HepG2 (cell line): Measurements from ENCODE around the gene WDR76. TPM values are rescaled to one million over a fixed set of nuclear protein-coding genes. Genes with fewer than 3 reads are reported as not detected.

Experiments used
- CBX2 ChIP-seq, 2 experiments: fragments of 200-600 bp in 1 of 2; sonication (generic); formaldehyde crosslinking in 1 of 2; IDR thresholded peaks; 2 replicates each; pipeline versions ENCODE4 v1.7.0 to v1.8.1; 2018 to 2022; ENCODE audit warnings: low read depth in 2 of 2, low read length in 1 of 2, mild to moderate bottlenecking in 1 of 2, missing genetic modification reagents in 1 of 2
- CC2D1A ChIP-seq: sonication (generic); formaldehyde crosslinking; IDR thresholded peaks from 2 replicates; pipeline ENCODE4 v1.8.1; 2023; ENCODE audit warnings: mild to moderate bottlenecking, missing genetic modification reagents
- DPF2 ChIP-seq: sonication (generic); formaldehyde crosslinking; IDR thresholded peaks from 2 replicates; pipeline ENCODE4 v1.4.0; 2020; ENCODE audit warnings: mild to moderate bottlenecking, low read depth, missing genetic modification reagents, borderline replicate concordance
- FOXJ3 ChIP-seq: sonication (generic); formaldehyde crosslinking; IDR thresholded peaks from 2 replicates; pipeline ENCODE4 v1.4.0; 2020; ENCODE audit warnings: missing genetic modification reagents, mild to moderate bottlenecking, borderline replicate concordance
- HDAC6 ChIP-seq: fragments of 200-600 bp; sonication (generic); IDR thresholded peaks from 2 replicates; pipeline ENCODE4 v1.7.0; 2017; ENCODE audit warnings: mild to moderate bottlenecking, antibody characterized with exemption, low read length, low read depth
- HMG20B ChIP-seq: conservative IDR thresholded peaks from 2 replicates; pipeline ENCODE4 v1.6.1; 2016; ENCODE audit warnings: missing genetic modification reagents, missing compliant biosample characterization
- KLF11 ChIP-seq: IDR thresholded peaks from 2 replicates; pipeline ENCODE4 v1.6.1; 2016; ENCODE audit warnings: missing compliant biosample characterization
- KLF16 ChIP-seq, 2 experiments: sonication (generic) in 1 of 2; formaldehyde crosslinking in 1 of 2; IDR thresholded peaks; 2 replicates each; pipeline versions ENCODE4 v1.6.1 to v1.8.0; 2016 to 2023; ENCODE audit warnings: missing genetic modification reagents in 2 of 2, missing compliant biosample characterization in 1 of 2
- MIXL1 ChIP-seq: IDR thresholded peaks from 2 replicates; pipeline ENCODE4 v1.6.1; 2016
- PPARG ChIP-seq: conservative IDR thresholded peaks from 2 replicates; pipeline ENCODE4 v1.6.1; 2016; ENCODE audit warnings: missing biosample characterization, missing genetic modification reagents
- SNAPC2 ChIP-seq: sonication (generic); formaldehyde crosslinking; IDR thresholded peaks from 2 replicates; pipeline ENCODE4 v1.8.1; 2022; ENCODE audit warnings: mild to moderate bottlenecking, missing genetic modification reagents
- ZBTB42 ChIP-seq: sonication (generic); formaldehyde crosslinking; IDR thresholded peaks from 2 replicates; pipeline ENCODE4 v1.5.0; 2020; ENCODE audit warnings: mild to moderate bottlenecking, missing genetic modification reagents
- ZNF44 ChIP-seq: sonication (generic); formaldehyde crosslinking; IDR thresholded peaks from 2 replicates; pipeline ENCODE4 v1.5.1; 2020; ENCODE audit warnings: mild to moderate bottlenecking, missing genetic modification reagents
- ZNF572 ChIP-seq: sonication (generic); formaldehyde crosslinking; IDR thresholded peaks from 2 replicates; pipeline ENCODE4 v1.5.1; 2020; ENCODE audit warnings: mild to moderate bottlenecking, missing genetic modification reagents
- ZNF766 ChIP-seq: sonication (generic); formaldehyde crosslinking; IDR thresholded peaks from 2 replicates; pipeline ENCODE4 v1.5.0; 2020; ENCODE audit warnings: missing genetic modification reagents, borderline replicate concordance
- polyA plus RNA-seq, 8 experiments: library from polyadenylated mRNA; depleted of rRNA in 3 of 8; stranded (reverse) in 7 of 8; unstranded in 1 of 8; fragments of >200 nt; fragmentation: Illumina TruSeq in 4 of 8; extraction: Trizol in 4 of 8; gene quantifications; 2 replicates each; pipeline versions ENCODE4 v1.2.1 to v1.2.3, GENCODE V29; 2011 to 2016; ENCODE audit warnings: low read depth in 4 of 8, missing spikeins in 1 of 8, mixed read lengths in 1 of 8; ENCODE audit not compliant: insufficient read depth in 1 of 8
- total RNA-seq, 5 experiments: library from RNA; depleted of rRNA; stranded (reverse); fragments of >200 nt; fragmentation: Illumina TruSeq; extraction: Trizol; gene quantifications; 2 replicates each; pipeline ENCODE4 v1.2.3, GENCODE V29; 2016; ENCODE audit warnings: low read depth in 1 of 5
- TF ChIP-seq, protein P1 (sequence below): sonication (generic); formaldehyde crosslinking; conservative IDR thresholded peaks from 2 replicates; pipeline ENCODE4 v1.4.0; 2020; ENCODE audit warnings: missing genetic modification reagents
- TF ChIP-seq, protein P2 (sequence below): IDR thresholded peaks from 2 replicates; pipeline ENCODE4 v1.6.1; 2016; ENCODE audit warnings: mild to moderate bottlenecking
- TF ChIP-seq, protein P3 (sequence below): sonication (generic); formaldehyde crosslinking; IDR thresholded peaks from 2 replicates; pipeline ENCODE4 v1.8.1; 2023; ENCODE audit warnings: mild to moderate bottlenecking, missing genetic modification reagents
- TF ChIP-seq, protein P4 (sequence below): sonication (generic); formaldehyde crosslinking; IDR thresholded peaks from 2 replicates; pipeline ENCODE4 v1.5.1; 2020; ENCODE audit warnings: missing genetic modification reagents, mild to moderate bottlenecking, borderline replicate concordance
- TF ChIP-seq, protein P5 (sequence below): sonication (generic); formaldehyde crosslinking; IDR thresholded peaks from 2 replicates; pipeline ENCODE4 v1.4.0; 2020; ENCODE audit warnings: missing genetic modification reagents

WDR76 gene
- total and polyA plus RNA-seq, 2 of the 13 experiments (the other 11 are each of a cell fraction or from before 2014, with no cell fraction given), result 1.1 to 9.7 TPM

DNA sequence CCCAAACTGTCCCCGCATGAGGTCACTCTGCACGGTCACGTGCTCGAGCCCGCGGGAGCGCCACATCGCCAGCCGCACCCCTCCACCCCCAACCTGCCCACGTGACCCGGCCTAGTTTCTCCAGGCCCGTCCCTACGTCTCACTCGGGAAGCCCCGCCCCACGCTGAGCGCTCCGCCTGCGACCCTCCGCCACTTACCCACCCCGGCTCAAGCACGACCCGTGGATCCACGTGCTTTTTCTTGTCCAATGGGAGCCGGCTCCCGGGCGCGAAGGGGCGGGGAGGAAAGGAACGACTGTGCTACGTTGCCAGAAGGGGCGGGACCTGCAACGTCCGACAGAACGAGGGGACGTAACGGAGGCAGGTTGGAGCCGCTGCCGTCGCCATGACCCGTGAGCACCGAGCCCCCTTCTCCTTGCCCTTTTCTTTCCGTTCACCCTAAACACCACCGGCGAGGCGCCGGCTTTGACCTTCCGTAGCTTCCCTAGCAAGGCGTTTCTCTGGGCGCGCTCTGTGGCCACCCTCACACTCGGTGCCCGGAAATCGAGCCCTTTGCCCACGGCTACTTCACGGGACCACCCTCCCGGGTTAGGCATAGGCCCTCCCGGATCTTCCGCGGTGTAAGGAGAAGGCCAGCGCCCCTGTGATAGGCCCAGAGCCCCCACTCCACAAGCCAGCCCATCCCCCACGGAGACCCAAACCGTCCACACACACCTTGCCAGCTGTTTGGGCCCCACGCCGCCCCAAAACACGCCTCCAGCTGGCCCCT lies 34.6 kb upstream of the WDR76 start, which contains the start of gene SERF2 (continued):
- TF ChIP-seq PPARG (CRISPR knock-in tag) (0 out of 2 replicates have a peak, but pooled peaks have one; percentile 34), CC2D1A (no peak), ZNF44 (CRISPR knock-in tag) (no peak), DPF2 (no peak), HMG20B (no peak), ZBTB42 (CRISPR knock-in tag) (no peak), FOXJ3 (CRISPR knock-in tag) (no peak), KLF11 (peak; percentile 52; the same call in 1 of the 2 replicates), ZNF766 (no peak), SNAPC2 (CRISPR knock-in tag) (0 out of 2 replicates have a peak, but pooled peaks have one; percentile 66), HDAC6 (no peak), ZNF572 (CRISPR knock-in tag) (0 out of 2 replicates have a peak, but pooled peaks have one; percentile 58), KLF16 (CRISPR knock-in tag; IDR thresholded peaks at IDR 0.05) (0 out of 4 replicates have a peak, but pooled peaks of 1 of the 2 experiments have one; percentile 34), CBX2 (IDR thresholded peaks at IDR 0.05; ENCODE audit: low read depth, low read length) (no peak), CBX2 (CRISPR knock-in tag; IDR thresholded peaks at IDR 0.05; ENCODE audit: low read depth) (no peak), MIXL1 (no peak)
- TF ChIP-seq, protein P1, sequence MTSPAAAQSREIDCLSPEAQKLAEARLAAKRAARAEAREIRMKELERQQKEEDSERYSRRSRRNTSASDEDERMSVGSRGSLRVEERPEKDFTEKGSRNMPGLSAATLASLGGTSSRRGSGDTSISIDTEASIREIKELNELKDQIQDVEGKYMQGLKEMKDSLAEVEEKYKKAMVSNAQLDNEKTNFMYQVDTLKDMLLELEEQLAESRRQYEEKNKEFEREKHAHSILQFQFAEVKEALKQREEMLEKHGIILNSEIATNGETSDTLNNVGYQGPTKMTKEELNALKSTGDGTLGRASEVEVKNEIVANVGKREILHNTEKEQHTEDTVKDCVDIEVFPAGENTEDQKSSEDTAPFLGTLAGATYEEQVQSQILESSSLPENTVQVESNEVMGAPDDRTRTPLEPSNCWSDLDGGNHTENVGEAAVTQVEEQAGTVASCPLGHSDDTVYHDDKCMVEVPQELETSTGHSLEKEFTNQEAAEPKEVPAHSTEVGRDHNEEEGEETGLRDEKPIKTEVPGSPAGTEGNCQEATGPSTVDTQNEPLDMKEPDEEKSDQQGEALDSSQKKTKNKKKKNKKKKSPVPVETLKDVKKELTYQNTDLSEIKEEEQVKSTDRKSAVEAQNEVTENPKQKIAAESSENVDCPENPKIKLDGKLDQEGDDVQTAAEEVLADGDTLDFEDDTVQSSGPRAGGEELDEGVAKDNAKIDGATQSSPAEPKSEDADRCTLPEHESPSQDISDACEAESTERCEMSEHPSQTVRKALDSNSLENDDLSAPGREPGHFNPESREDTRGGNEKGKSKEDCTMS (CRISPR knock-in tag), result no peak
- TF ChIP-seq, protein P2, sequence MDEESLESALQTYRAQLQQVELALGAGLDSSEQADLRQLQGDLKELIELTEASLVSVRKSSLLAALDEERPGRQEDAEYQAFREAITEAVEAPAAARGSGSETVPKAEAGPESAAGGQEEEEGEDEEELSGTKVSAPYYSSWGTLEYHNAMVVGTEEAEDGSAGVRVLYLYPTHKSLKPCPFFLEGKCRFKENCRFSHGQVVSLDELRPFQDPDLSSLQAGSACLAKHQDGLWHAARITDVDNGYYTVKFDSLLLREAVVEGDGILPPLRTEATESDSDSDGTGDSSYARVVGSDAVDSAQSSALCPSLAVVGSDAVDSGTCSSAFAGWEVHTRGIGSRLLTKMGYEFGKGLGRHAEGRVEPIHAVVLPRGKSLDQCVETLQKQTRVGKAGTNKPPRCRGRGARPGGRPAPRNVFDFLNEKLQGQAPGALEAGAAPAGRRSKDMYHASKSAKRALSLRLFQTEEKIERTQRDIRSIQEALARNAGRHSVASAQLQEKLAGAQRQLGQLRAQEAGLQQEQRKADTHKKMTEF, result peak; percentile 82
- TF ChIP-seq, protein P3, sequence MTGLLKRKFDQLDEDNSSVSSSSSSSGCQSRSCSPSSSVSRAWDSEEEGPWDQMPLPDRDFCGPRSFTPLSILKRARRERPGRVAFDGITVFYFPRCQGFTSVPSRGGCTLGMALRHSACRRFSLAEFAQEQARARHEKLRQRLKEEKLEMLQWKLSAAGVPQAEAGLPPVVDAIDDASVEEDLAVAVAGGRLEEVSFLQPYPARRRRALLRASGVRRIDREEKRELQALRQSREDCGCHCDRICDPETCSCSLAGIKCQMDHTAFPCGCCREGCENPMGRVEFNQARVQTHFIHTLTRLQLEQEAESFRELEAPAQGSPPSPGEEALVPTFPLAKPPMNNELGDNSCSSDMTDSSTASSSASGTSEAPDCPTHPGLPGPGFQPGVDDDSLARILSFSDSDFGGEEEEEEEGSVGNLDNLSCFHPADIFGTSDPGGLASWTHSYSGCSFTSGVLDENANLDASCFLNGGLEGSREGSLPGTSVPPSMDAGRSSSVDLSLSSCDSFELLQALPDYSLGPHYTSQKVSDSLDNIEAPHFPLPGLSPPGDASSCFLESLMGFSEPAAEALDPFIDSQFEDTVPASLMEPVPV, result peak; percentile 48
- TF ChIP-seq, protein P4, sequence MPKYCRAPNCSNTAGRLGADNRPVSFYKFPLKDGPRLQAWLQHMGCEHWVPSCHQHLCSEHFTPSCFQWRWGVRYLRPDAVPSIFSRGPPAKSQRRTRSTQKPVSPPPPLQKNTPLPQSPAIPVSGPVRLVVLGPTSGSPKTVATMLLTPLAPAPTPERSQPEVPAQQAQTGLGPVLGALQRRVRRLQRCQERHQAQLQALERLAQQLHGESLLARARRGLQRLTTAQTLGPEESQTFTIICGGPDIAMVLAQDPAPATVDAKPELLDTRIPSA (CRISPR knock-in tag), result no peak
- TF ChIP-seq, protein P5, sequence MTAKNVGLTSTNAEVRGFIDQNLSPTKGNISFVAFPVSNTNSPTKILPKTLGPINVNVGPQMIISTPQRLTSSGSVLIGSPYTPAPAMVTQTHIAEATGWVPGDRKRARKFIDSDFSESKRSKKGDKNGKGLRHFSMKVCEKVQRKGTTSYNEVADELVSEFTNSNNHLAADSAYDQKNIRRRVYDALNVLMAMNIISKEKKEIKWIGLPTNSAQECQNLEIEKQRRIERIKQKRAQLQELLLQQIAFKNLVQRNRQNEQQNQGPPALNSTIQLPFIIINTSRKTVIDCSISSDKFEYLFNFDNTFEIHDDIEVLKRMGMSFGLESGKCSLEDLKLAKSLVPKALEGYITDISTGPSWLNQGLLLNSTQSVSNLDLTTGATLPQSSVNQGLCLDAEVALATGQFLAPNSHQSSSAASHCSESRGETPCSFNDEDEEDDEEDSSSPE (CRISPR knock-in tag), result peak; percentile 89
